Measurements from ENCODE around the gene ERAS. TPM values are rescaled to one million over a fixed set of nuclear protein-coding genes. Genes with fewer than 3 reads are reported as not detected.
"Not testable (repeated sequence)": the region's sequence is repeated elsewhere in the genome, so short reads cannot be mapped to it uniquely, and the experiment has no call there.

Gene ERAS
- polyA plus RNA-seq, 1 donor from 2014 or later, result 3.6 TPM

- TF ChIP-seq MXI1 (conservative IDR thresholded peaks at IDR 0.05; ENCODE audit: poor library complexity, severe bottlenecking), result no peak
- no peak overlapping the region for H3K4me2 ChIP-seq (ENCODE audit: low read length)
These were observed 28.6 kb downstream of the ERAS start for GRCh38 chrX:48854898-48855297.

DNA sequence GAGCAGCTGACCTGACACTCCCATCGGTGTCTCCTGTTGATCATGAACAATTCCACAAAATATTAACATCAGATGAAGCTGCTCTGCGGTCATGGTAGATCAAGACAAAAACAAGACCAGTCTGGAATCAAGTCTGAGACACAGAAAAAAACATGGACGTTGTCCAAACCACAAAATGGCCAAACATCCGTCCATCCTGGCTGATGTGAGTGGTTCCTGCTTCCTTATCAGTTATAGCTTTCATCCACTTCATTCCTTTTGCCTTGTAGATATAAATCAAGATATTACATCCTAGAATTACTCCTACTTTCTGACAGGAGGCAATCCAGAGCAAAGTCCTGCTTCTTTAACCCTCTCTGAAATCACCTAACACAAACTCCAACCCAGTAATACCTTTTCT, 37.9 kb downstream of the ERAS start:
- H3K4me2 ChIP-seq (ENCODE audit: low read length), result no peak overlapping the region
- no peak overlapping the region for H3K27ac ChIP-seq (ENCODE audit: low read length)
- no peak overlapping the region for H3K4me3 ChIP-seq (ENCODE audit: low read length)
- no peak overlapping the region for H2AFZ ChIP-seq (ENCODE audit: low read depth, low read length)
- H3K9me3 ChIP-seq (ENCODE audit: low read length), result no peaks in the 10 kb centered on the region
- H4K20me1 ChIP-seq (ENCODE audit: insufficient read depth), result no peaks in the 10 kb centered on the region
- TF ChIP-seq, protein P1, sequence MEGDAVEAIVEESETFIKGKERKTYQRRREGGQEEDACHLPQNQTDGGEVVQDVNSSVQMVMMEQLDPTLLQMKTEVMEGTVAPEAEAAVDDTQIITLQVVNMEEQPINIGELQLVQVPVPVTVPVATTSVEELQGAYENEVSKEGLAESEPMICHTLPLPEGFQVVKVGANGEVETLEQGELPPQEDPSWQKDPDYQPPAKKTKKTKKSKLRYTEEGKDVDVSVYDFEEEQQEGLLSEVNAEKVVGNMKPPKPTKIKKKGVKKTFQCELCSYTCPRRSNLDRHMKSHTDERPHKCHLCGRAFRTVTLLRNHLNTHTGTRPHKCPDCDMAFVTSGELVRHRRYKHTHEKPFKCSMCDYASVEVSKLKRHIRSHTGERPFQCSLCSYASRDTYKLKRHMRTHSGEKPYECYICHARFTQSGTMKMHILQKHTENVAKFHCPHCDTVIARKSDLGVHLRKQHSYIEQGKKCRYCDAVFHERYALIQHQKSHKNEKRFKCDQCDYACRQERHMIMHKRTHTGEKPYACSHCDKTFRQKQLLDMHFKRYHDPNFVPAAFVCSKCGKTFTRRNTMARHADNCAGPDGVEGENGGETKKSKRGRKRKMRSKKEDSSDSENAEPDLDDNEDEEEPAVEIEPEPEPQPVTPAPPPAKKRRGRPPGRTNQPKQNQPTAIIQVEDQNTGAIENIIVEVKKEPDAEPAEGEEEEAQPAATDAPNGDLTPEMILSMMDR (IDR thresholded peaks at IDR 0.05; ENCODE audit: poor library complexity, severe bottlenecking), result no peak
- TF ChIP-seq EP300 (conservative IDR thresholded peaks at IDR 0.05; ENCODE audit: poor library complexity, severe bottlenecking) (no peak), TAF1 (IDR thresholded peaks at IDR 0.05; ENCODE audit: low read depth) (no peak), POLR2AphosphoS5 (IDR thresholded peaks at IDR 0.05) (no peak), SMC3 (conservative IDR thresholded peaks at IDR 0.05; ENCODE audit: poor library complexity) (no peak), RAD21 (conservative IDR thresholded peaks at IDR 0.05) (no peak), MXI1 (conservative IDR thresholded peaks at IDR 0.05; ENCODE audit: poor library complexity, severe bottlenecking) (no peak), EZH2 (IDR thresholded peaks at IDR 0.05; ENCODE audit: borderline replicate concordance, insufficient read depth, low read length, poor library complexity, severe bottlenecking) (no peak)
- TF ChIP-seq, protein P2, sequence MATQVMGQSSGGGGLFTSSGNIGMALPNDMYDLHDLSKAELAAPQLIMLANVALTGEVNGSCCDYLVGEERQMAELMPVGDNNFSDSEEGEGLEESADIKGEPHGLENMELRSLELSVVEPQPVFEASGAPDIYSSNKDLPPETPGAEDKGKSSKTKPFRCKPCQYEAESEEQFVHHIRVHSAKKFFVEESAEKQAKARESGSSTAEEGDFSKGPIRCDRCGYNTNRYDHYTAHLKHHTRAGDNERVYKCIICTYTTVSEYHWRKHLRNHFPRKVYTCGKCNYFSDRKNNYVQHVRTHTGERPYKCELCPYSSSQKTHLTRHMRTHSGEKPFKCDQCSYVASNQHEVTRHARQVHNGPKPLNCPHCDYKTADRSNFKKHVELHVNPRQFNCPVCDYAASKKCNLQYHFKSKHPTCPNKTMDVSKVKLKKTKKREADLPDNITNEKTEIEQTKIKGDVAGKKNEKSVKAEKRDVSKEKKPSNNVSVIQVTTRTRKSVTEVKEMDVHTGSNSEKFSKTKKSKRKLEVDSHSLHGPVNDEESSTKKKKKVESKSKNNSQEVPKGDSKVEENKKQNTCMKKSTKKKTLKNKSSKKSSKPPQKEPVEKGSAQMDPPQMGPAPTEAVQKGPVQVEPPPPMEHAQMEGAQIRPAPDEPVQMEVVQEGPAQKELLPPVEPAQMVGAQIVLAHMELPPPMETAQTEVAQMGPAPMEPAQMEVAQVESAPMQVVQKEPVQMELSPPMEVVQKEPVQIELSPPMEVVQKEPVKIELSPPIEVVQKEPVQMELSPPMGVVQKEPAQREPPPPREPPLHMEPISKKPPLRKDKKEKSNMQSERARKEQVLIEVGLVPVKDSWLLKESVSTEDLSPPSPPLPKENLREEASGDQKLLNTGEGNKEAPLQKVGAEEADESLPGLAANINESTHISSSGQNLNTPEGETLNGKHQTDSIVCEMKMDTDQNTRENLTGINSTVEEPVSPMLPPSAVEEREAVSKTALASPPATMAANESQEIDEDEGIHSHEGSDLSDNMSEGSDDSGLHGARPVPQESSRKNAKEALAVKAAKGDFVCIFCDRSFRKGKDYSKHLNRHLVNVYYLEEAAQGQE (IDR thresholded peaks at IDR 0.05; ENCODE audit: borderline replicate concordance), result no peak
- H3K9ac ChIP-seq (ENCODE audit: low read length), result no peak overlapping the region
- no peaks in the 10 kb centered on the region for H3K36me3 ChIP-seq (ENCODE audit: insufficient read depth, low read length)
- H3K9me2 ChIP-seq (ENCODE audit: insufficient read depth, low read length), result no peaks in the 10 kb centered on the region
- no peaks in the 10 kb centered on the region for H3K27me3 ChIP-seq (ENCODE audit: insufficient read depth, low read depth, low read length)
- H3K79me2 ChIP-seq (replicated peaks; ENCODE audit: insufficient read depth, low read length), result no peaks in the 10 kb centered on the region
- H3F3A ChIP-seq (ENCODE audit: insufficient read depth, low read length, poor library complexity, severe bottlenecking), result no peaks in the 10 kb centered on the region

More at GRCh38 chrX:48854898-48855297, 28.6 kb downstream of the ERAS start:
- H4K20me1 ChIP-seq (ENCODE audit: insufficient read depth), result no peaks in the 10 kb centered on the region
- no peak overlapping the region for H3K27ac ChIP-seq (ENCODE audit: low read length)
- H3K79me2 ChIP-seq (replicated peaks; ENCODE audit: insufficient read depth, low read length), result no peaks in the 10 kb centered on the region
- no peak overlapping the region for H3K9ac ChIP-seq (ENCODE audit: low read length)
- H3F3A ChIP-seq (ENCODE audit: insufficient read depth, low read length, poor library complexity, severe bottlenecking), result no peaks in the 10 kb centered on the region
- H3K4me3 ChIP-seq (ENCODE audit: low read length), result no peak overlapping the region
- H3K27me3 ChIP-seq (ENCODE audit: insufficient read depth, low read depth, low read length), result no peaks in the 10 kb centered on the region
- H3K9me3 ChIP-seq (ENCODE audit: low read length), result no peaks in the 10 kb centered on the region
- no peaks in the 10 kb centered on the region for H3K9me2 ChIP-seq (ENCODE audit: insufficient read depth, low read length)
- no peak overlapping the region for H2AFZ ChIP-seq (ENCODE audit: low read depth, low read length)
- no peaks in the 10 kb centered on the region for H3K36me3 ChIP-seq (ENCODE audit: insufficient read depth, low read length)

DNA sequence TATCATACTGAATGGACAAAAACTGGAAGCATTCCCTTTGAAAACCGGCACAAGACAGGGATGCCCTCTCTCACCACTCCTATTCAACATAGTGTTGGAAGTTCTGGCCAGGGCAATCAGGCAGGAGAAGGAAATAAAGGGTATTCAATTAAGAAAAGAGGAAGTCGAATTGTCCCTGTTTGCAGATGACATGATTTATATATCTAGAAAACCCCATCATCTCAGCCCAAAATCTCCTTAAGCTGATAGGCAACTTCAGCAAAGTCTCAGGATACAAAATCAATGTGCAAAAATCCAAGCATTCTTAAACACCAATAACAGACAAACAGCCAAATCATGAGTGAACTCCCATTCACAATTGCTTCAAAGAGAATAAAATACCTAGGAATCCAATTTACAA, 45.7 kb downstream of the ERAS start:
- not testable (repeated sequence) for H3K9me2 ChIP-seq (ENCODE audit: insufficient read depth, low read length); H3F3A ChIP-seq (ENCODE audit: insufficient read depth, low read length, poor library complexity, severe bottlenecking); H3K9ac ChIP-seq (ENCODE audit: low read length); H2AFZ ChIP-seq (ENCODE audit: low read depth, low read length); H3K27me3 ChIP-seq (ENCODE audit: insufficient read depth, low read depth, low read length); H4K20me1 ChIP-seq (ENCODE audit: insufficient read depth); H3K36me3 ChIP-seq (ENCODE audit: insufficient read depth, low read length); H3K79me2 ChIP-seq (replicated peaks; ENCODE audit: insufficient read depth, low read length); H3K4me3 ChIP-seq (ENCODE audit: low read length); H3K9me3 ChIP-seq (ENCODE audit: low read length); H3K4me2 ChIP-seq (ENCODE audit: low read length); H3K27ac ChIP-seq (ENCODE audit: low read length)

- not testable (repeated sequence) for H3F3A ChIP-seq (ENCODE audit: insufficient read depth, low read length, poor library complexity, severe bottlenecking); H2AFZ ChIP-seq (ENCODE audit: low read depth, low read length); H3K79me2 ChIP-seq (replicated peaks; ENCODE audit: insufficient read depth, low read length); H3K9ac ChIP-seq (ENCODE audit: low read length); H4K20me1 ChIP-seq (ENCODE audit: insufficient read depth); H3K27ac ChIP-seq (ENCODE audit: low read length); H3K9me3 ChIP-seq (ENCODE audit: low read length); H3K27me3 ChIP-seq (ENCODE audit: insufficient read depth, low read depth, low read length); H3K4me2 ChIP-seq (ENCODE audit: low read length); H3K36me3 ChIP-seq (ENCODE audit: insufficient read depth, low read length); H3K9me2 ChIP-seq (ENCODE audit: insufficient read depth, low read length); H3K4me3 ChIP-seq (ENCODE audit: low read length)
These were observed 50.6 kb downstream of the ERAS start for GRCh38 chrX:48876944-48877343.

Measured in neural cell (in vitro differentiated cells).